Activated CD4-positive, alpha-beta T cell treated with anti-CD3 and anti-CD28 coated beads for 36 hours (primary cell): Measurements from ENCODE around the gene WNT9B. TPM values are rescaled to one million over a fixed set of nuclear protein-coding genes. Genes with fewer than 3 reads are reported as not detected.

Source experiments
- ATAC-seq: fragments of 200-7000 bp; cut with Tn5 transposase; one replicate; pipeline ENCODE4 v1.10.0; 2021; ENCODE audit warnings: mild to moderate bottlenecking, moderate library complexity
- CTCF ChIA-PET: fragments of 350-600 bp; sonication (Branson Sonifier 250); formaldehyde crosslinking; loops from one replicate; lab custom pipeline; 2021; ENCODE audit warnings: antibody characterized with exemption; lab: Charles Lee
- POLR2A ChIA-PET: fragments of 350-600 bp; sonication (Branson Sonifier 250); formaldehyde crosslinking; loops from one replicate; lab custom pipeline; 2021; ENCODE audit warnings: antibody characterized with exemption, inconsistent platforms; lab: Charles Lee
- DNase-seq: peaks from one replicate; pipeline ENCODE4 v3.0.0-alpha.2; 2020
- H3K27ac Mint-ChIP-seq: one replicate; pipeline ENCODE4 v1.8.0; 2021; ENCODE audit warnings: mixed read lengths
- H3K27me3 Mint-ChIP-seq: one replicate; pipeline ENCODE4 v1.8.0; 2021; ENCODE audit warnings: mixed read lengths
- H3K36me3 Mint-ChIP-seq: one replicate; pipeline ENCODE4 v1.8.0; 2021; ENCODE audit warnings: low read depth, mixed read lengths
- H3K4me1 Mint-ChIP-seq: one replicate; pipeline ENCODE4 v1.8.0; 2021; ENCODE audit warnings: mixed read lengths
- H3K4me3 Mint-ChIP-seq: one replicate; pipeline ENCODE4 v1.8.0; 2021; ENCODE audit warnings: mild to moderate bottlenecking, moderate library complexity, mixed read lengths
- H3K9me3 Mint-ChIP-seq: one replicate; pipeline ENCODE4 v1.8.0; 2021; ENCODE audit warnings: low read depth, mixed read lengths
- intact Hi-C, 2 experiments: fragments of 100-400 bp; cut with DNase I in 1 of 2; cut with micrococcal nuclease in 1 of 2; formaldehyde crosslinking; loops; one replicate each; pipeline versions ENCODE4 v1.14.2 to v1.15.1; 2022 to 2024; cut with DNase I, micrococcal nuclease
- total RNA-seq, 2 experiments: library from RNA; stranded (reverse); gene quantifications; one replicate each; pipeline ENCODE4 v1.2.3, GENCODE V29; 2021

The WNT9B gene
- total RNA-seq, 2 experiments from 2014 or later: not detected

DNA sequence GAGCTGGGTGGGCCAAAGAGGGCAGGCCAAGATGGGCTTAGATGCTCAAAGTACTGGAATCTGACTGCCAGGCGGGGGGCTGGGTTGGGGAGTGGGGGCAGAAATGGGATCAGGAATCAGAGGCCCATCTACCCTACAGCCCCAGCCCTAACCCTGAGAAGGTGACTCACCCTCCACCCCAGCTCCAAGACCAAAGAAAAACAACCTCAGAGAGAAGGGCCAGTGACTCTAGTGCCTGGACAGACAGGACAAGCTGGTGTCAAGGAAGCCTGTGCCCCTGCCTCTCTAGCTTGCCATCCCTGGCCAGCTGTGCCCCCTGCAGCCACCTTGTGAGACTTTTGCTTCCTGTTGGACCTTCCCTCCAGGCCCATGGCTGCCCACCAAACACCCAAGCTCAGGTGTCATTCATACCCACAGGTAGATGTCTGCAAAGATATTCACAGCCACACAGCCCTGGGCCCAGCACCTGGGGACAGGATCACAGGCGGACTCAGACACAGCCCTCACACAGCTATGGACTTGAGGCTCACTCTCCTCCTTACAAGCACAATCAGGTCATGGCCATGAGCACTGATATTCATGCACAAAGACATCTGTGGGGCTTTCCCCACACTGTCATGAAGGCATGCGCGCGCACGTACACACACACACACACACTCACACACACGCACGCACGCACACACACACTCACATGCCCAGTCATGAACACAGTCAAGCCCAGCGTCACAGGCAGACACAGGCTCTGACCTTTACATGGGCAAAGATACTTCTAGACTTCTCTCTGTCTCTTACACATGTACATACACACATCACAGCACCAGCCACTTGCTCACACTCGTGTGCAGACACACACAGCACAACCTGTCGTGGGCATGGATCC is 35.7 kb upstream of the WNT9B start:
- Mint-ChIP-seq H3K4me1 (peaks cover 26% of the 10 kb centered on the region), H3K36me3 (no peaks in the 10 kb centered on the region), H3K9me3 (no peaks in the 10 kb centered on the region), H3K27ac (no peak overlapping the region), H3K4me3 (no peak overlapping the region), H3K27me3 (peaks cover 64% of the 10 kb centered on the region)
- DNase-seq (no peak), ATAC-seq (no peak)
- intact Hi-C loops: no loop called here
- ChIA-PET POLR2A (interaction anchor here (0.6 kb wide), 2 partner anchors 17 to 744 kb away, joined by 3 read pairs; no protein-coding TSS in a partner anchor), CTCF (no interaction called here)

DNA sequence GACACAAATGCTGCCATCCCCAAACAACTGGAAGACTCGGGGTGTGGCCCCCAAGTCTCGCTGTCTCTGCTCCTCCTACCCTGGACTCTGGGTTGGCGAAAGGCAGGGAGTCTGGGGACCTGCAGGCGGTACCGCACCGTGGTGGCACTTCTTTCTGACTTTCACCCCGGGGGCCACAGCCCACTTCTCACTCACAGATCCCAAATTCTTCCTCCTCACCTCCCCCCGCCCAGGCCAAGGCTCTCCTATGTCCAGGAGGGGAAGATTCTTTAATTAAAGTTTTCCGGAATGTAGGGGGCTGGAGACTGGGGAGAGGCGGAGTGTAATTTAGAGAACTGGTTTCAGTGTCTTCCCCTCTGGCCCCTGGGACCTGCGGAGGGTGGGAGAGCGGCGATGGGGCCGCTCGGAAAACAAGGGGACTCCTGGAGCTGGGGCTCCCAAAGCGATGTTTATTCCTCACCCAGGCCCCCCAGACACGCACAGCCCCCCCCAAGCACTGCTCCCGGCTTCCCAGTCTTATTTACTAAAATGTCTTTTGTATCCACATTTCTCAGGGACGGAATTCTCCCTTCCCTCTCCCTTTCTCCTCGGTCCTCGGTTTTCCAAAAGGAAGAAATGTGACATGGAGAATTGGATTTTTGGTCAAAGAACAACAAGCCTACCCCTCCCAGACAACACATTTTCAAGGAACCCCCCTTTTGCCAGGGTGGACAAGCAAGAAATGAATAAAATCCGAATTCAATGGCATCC is 34.1 kb upstream of the WNT9B start:
- no peaks in the 10 kb centered on the region for H3K9me3 Mint-ChIP-seq
- peaks cover 78% of the 10 kb centered on the region for H3K27me3 Mint-ChIP-seq
- no peak for DNase-seq
- no peak overlapping the region for H3K27ac Mint-ChIP-seq
- ChIA-PET POLR2A (no interaction called here), CTCF (no interaction called here)
- H3K36me3 Mint-ChIP-seq: no peaks in the 10 kb centered on the region
- ATAC-seq: no peak
- intact Hi-C loops: no loop called here
- peaks cover 26% of the 10 kb centered on the region for H3K4me1 Mint-ChIP-seq
- no peak overlapping the region for H3K4me3 Mint-ChIP-seq

DNA sequence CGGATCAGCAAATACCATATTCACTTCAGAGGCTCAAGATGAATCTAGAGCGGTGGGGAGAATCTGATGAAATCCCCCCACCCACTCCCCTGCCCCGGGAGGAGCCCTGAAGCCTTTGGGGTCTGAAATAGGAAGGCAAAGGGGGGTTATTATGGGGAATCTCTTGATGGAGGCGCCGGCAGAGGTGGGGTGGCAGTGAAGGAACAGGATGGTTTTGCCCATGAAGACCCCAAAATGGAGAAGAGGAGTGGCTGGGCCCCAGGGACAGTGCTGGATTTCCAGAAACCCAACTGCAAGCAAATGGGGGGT is 33.5 kb upstream of the WNT9B start:
- intact Hi-C loops: no loop called here
- ATAC-seq: no peak
- Mint-ChIP-seq H3K4me1 (peaks cover 26% of the 10 kb centered on the region), H3K27me3 (peaks cover 73% of the 10 kb centered on the region), H3K27ac (no peak overlapping the region), H3K4me3 (peak overlapping the region; percentile 61), H3K36me3 (no peaks in the 10 kb centered on the region), H3K9me3 (no peaks in the 10 kb centered on the region)
- POLR2A ChIA-PET: no interaction called here
- CTCF ChIA-PET: no interaction called here
- no peak for DNase-seq

DNA sequence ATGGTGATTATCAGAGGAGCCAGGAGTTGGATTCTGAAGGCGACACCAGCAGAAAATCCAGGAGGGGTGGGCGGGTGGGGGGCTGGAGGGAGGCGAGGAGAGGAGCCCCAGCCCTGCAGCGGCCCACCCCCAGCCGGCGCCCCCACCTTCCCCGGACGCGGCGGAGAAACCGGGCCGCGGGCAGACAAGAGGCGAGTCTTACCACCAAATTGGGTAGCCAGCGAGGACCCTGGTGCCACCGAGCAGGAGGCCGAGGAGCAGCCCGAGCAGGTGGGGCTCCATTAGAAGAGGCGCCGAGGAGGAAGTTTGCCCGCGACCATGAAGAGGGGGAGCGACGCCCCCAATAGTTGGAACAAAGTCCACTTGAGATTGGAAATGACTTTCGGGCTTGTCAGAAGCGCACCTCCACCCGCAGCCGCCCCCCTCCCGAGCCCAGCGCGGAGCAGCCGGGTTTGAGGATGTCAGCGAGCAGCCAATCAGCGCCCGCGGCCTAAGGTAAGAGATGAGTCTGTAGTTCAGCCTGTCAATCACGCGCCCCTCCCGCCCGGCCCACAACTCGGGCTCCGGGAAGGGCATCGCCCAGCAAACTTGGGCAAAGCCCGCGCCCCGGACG is 33.0 kb upstream of the WNT9B start, which contains the start of gene WNT3:
Gene WNT3 (minus strand): TSS at position 377 of the 613 bp plus-strand sequence. CDS start 95 bp downstream, at position 282.
- Mint-ChIP-seq H3K4me3 (peak within 1 kb of the TSS; percentile 61), H3K9me3 (no peaks in the 10 kb centered on the region), H3K36me3 (no peaks in the 10 kb centered on the region), H3K27ac (no peak within 1 kb of the TSS), H3K4me1 (peaks cover 26% of the 10 kb centered on the region), H3K27me3 (peaks cover 69% of the 10 kb centered on the region)
- DNase-seq (peak; percentile 79), ATAC-seq (peak; percentile 79)
- CTCF ChIA-PET: no interaction called here
- POLR2A ChIA-PET: no interaction called here
- intact Hi-C loops: no loop called here

DNA sequence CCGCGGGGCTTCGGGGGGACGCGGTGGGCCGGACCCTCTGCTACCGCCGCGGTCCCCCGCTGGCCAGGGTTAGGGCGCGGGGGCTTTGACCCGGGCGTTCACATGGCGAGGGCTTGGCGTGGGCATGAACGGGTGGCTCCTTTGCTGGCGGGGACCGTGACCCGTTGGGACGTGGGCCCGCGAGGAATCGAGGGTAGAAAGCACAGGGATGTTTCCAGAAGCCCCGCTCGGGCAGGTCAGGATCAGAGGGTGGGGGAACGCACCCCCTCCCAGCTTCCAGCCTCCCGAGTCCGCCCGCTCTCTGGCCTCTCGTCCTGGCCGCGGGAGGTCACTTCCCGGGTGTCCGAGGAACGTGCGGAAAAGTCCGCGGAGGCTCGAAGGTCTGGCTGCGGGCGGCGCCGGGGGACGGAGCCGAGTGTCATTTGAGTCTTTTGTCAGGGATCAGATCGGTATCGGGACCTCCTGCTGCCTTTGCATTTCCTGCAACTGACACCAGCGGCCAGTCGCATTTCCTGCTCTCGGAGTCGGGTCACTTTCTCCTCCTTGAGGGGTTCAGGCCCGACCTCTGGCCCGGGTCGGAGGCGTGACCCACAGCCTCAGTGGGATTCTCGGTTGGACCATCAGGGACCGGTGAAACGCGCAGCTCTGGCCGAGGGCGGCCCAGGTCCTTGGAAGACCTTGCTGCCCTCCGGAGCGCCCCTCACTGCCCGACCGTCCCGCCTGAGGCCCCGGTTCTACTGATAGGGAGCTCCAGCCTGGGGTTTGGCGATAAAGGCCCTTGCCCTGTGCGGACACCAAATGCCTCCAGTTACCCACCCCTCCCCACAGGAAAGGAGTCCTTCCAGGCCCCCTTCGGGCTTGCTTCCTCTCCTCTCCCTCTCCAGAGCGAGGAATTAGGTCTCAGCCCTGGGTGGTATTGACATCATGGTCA is 32.2 kb upstream of the WNT9B start:
- H3K9me3 Mint-ChIP-seq: no peaks in the 10 kb centered on the region
- ChIA-PET CTCF (interaction anchor here (0.6 kb wide), 1 partner anchor 9 kb away, joined by 3 read pairs; no protein-coding TSS in a partner anchor), POLR2A (no interaction called here)
- H3K36me3 Mint-ChIP-seq: no peaks in the 10 kb centered on the region
- intact Hi-C loops: no loop called here
- H3K27me3 Mint-ChIP-seq: peaks cover 66% of the 10 kb centered on the region
- no peak overlapping the region for H3K27ac Mint-ChIP-seq
- ATAC-seq (no peak), DNase-seq (peak; percentile 41)
- peak overlapping the region; percentile 61 for H3K4me3 Mint-ChIP-seq
- H3K4me1 Mint-ChIP-seq: peaks cover 26% of the 10 kb centered on the region

DNA sequence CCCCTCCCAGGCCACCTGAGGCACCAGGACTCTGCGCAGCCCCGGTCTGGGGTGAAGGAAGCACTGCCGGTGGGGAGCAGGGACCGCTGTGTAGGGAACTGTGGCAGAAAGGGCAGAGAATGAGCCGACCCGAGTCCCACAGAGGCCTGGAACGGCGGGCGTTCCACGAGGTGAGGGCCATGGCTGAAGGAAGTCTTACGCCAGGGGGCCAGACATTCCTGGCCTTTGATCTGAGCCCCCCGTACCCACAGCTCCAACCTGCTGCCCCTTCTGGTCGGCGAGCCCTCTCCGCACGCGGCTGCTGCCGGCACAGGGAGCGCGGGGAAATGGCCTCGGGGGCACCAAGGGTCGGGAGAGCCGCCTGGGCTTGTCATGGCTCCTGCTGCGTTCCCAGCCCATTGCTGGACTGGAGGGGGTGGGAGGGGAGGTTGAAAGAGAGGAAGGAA is 31.5 kb upstream of the WNT9B start:
- ChIA-PET CTCF (interaction anchor here (0.6 kb wide), 1 partner anchor 10 kb away, joined by 3 read pairs; no protein-coding TSS in a partner anchor), POLR2A (interaction anchor here (0.6 kb wide), 1 partner anchor 871 kb away, joined by 3 read pairs; no protein-coding TSS in a partner anchor)
- H3K27me3 Mint-ChIP-seq: peaks cover 64% of the 10 kb centered on the region
- intact Hi-C loops: loop anchor here in 1 of 2 experiments (5.0 kb wide), 1 partner anchor 48 kb away; no protein-coding TSS in a partner anchor
- no peak overlapping the region for H3K4me3 Mint-ChIP-seq
- no peak for DNase-seq
- no peak for ATAC-seq
- H3K9me3 Mint-ChIP-seq: no peaks in the 10 kb centered on the region
- H3K36me3 Mint-ChIP-seq: no peaks in the 10 kb centered on the region
- H3K27ac Mint-ChIP-seq: no peak overlapping the region
- H3K4me1 Mint-ChIP-seq: peaks cover 26% of the 10 kb centered on the region

DNA sequence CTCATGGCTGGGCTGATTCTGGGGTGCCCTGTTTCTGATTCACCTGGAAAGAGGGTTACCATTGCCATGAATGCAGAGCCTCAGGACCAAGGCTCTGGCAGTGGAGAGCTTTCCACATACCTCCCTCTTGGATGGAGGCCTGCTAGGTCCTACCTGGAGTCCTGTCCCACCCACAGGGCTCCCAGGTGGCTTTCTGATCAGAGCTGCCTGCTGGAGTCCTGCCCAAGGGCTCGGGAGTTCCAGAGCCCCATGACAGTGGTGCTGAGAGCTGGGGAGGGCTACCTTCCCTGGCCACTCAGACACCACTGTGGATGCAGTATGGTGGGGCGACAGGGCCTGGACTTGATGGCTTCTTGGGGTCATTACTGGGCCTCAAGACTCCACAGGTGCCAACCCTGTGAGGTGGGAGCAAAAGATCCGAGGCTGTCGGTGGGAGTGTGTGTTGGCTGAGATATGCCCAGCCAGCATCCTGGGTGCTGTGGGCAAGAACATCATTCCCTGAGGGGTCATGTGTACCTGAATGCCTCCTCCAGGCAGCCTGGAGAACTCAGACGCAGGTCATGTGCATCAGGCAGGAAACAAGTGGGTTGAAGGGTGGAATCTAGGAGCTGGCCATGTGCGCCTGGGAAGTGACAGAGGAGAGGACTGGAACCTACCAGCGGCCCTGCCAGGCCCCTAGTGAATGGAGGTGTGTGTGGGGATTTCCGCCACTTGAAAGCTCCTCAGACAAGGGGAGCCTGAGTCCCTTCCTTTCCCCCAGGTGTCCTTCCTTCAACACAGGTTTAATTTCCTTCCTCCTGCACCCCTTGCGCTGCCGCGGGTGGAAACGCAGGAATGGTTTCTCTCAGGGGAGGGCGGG is 30.6 kb upstream of the WNT9B start:
- Mint-ChIP-seq H3K9me3 (no peaks in the 10 kb centered on the region), H3K27ac (no peak overlapping the region), H3K4me3 (no peak overlapping the region), H3K36me3 (no peaks in the 10 kb centered on the region), H3K4me1 (peaks cover 26% of the 10 kb centered on the region), H3K27me3 (peaks cover 59% of the 10 kb centered on the region)
- CTCF ChIA-PET: interaction anchor here (1.1 kb wide), 1 partner anchor 14 kb away, joined by 3 read pairs; no protein-coding TSS in a partner anchor
- DNase-seq: no peak
- no peak for ATAC-seq
- intact Hi-C loops: loop anchor here in 1 of 2 experiments (5.0 kb wide), 1 partner anchor 49 kb away; no protein-coding TSS in a partner anchor
- POLR2A ChIA-PET: interaction anchor here (0.6 kb wide), 1 partner anchor 872 kb away, joined by 3 read pairs; no protein-coding TSS in a partner anchor

DNA sequence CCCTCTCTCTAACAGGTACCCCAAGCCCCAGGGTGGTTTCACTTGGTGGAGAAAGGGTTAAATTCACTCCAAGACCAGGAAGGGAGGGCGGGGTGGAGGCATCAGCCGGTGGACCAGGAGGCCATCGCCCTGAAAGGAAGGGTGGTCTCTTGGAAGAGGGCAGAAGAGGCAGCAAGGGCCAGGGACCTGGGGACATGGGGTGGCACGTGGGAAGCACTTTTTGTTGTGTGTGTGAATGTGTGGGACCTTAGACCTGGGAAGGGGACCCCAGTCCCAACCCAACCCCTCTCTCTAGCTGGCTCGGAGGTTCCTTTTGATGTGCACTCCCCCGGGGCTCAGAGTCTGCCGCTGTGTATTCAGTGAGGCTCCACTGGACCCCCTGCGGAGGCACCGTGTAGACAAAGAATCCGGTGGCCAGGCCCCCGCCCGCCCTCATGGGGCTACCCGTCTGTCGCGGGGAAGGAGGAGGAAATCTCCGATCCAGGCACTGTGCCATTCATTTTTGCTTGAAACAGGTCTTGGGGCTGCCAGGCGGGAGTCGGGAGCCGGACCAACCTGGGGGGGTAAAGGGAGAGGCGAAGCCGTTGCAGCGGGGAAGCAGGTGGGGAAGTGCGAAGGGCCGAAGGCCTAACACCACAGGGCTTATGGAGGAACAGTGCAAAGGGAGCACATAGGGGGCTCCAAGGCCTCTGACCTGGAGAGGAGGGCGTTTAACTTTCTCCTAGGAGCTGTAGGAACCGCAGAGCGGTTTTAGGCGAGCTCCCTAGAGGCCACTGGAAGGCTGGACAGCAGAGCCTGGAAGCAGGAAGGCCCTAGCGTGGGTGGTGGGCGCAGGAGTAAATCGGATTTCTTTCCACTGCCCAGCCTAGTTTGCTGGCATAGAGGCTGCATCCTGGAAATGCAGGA is 29.6 kb upstream of the WNT9B start:
- Mint-ChIP-seq H3K4me1 (peaks cover 26% of the 10 kb centered on the region), H3K27me3 (peaks cover 50% of the 10 kb centered on the region), H3K36me3 (no peaks in the 10 kb centered on the region), H3K9me3 (no peaks in the 10 kb centered on the region), H3K27ac (no peak overlapping the region), H3K4me3 (no peak overlapping the region)
- CTCF ChIA-PET: interaction anchor here (0.6 to 1.3 kb wide), 5 partner anchors 9 to 622 kb away, joined by 3 to 5 read pairs (median 3); no protein-coding TSS in a partner anchor
- intact Hi-C loops: loop anchor here in 1 of 2 experiments (5.0 kb wide), 1 partner anchor 49 kb away; no protein-coding TSS in a partner anchor
- POLR2A ChIA-PET: no interaction called here
- no peak for DNase-seq
- no peak for ATAC-seq

DNA sequence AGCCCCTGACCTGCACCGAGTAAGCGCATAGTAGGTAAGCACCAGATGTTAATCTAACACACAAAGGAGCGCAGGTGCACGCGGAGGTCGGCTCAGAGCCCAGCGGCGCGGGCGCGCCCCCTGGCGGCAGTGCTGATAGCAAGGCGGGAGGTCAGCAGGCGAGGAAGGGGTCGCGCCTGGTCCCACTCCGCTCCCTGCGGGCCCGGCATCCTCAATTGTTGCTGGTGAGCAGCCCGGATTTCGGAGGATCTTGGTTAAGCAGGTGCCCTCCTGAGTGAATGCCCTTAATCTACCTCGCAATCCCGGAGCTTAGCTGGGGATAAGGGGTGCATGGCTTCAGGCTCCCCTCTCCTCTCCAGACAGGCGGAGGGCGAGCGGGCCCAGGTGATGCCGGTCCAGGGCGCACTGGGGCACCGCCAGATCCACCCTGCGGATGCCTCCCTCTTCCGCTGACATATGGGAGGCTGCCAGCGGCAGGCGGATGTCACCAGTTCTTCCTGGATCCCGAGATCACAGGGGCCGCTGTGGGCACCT is 28.9 kb upstream of the WNT9B start:
- intact Hi-C loops: loop anchor here in 1 of 2 experiments (5.0 kb wide), 1 partner anchor 50 kb away; no protein-coding TSS in a partner anchor
- Mint-ChIP-seq H3K9me3 (no peaks in the 10 kb centered on the region), H3K4me1 (peaks cover 20% of the 10 kb centered on the region), H3K4me3 (no peak overlapping the region), H3K27ac (no peak overlapping the region), H3K36me3 (no peaks in the 10 kb centered on the region), H3K27me3 (peaks cover 44% of the 10 kb centered on the region)
- ATAC-seq (peak; percentile 10), DNase-seq (peak; percentile 72)
- POLR2A ChIA-PET: no interaction called here
- CTCF ChIA-PET: interaction anchor here (0.6 to 2.0 kb wide), 7 partner anchors 9 to 190 kb away, joined by 3 to 5 read pairs (median 3); no protein-coding TSS in a partner anchor
